DOHH2 (cell line): Measurements from ENCODE around the gene ABI3.

Experiments used
- H3F3A ChIP-seq: fragments of 200-600 bp; sonication (generic), shearing (Covaris generic); 2 replicates; pipeline ENCODE4 v1.6.0; 2016; ENCODE audit warnings: antibody characterized with exemption, mild to moderate bottlenecking; ENCODE audit not compliant: control insufficient read depth, insufficient read depth
- H3K27ac ChIP-seq: fragments of 200-600 bp; sonication (generic); 2 replicates; pipeline ENCODE4 v1.5.1; 2014; ENCODE audit warnings: low read depth, mild to moderate bottlenecking, low read length, moderate library complexity
- H3K27me3 ChIP-seq: fragments of 200-600 bp; sonication (generic); 2 replicates; pipeline ENCODE4 v1.6.1; 2014; ENCODE audit warnings: mild to moderate bottlenecking, low read length, mixed read lengths; ENCODE audit not compliant: control insufficient read depth
- H3K36me3 ChIP-seq: fragments of 200-600 bp; sonication (generic); 2 replicates; pipeline ENCODE4 v1.6.1; 2014; ENCODE audit warnings: mild to moderate bottlenecking, low read length, moderate library complexity, mixed read lengths; ENCODE audit not compliant: control insufficient read depth
- H3K4me1 ChIP-seq: fragments of 200-600 bp; sonication (generic); 2 replicates; pipeline ENCODE4 v1.6.1; 2014; ENCODE audit warnings: mild to moderate bottlenecking, low read length, mixed read lengths; ENCODE audit not compliant: control insufficient read depth
- H3K4me2 ChIP-seq: fragments of 200-600 bp; sonication (generic); 2 replicates; pipeline ENCODE4 v1.6.0; 2014; ENCODE audit warnings: mild to moderate bottlenecking, low read length, moderate library complexity
- H3K4me3 ChIP-seq: fragments of 200-600 bp; sonication (generic); 2 replicates; pipeline ENCODE4 v1.5.1; 2014; ENCODE audit warnings: mild to moderate bottlenecking, low read length, mixed read lengths
- H3K79me2 ChIP-seq: fragments of 200-600 bp; sonication (generic); 2 replicates; pipeline ENCODE4 v1.6.1; 2014; ENCODE audit warnings: mild to moderate bottlenecking, low read length, mixed read lengths; ENCODE audit not compliant: control insufficient read depth
- H3K9me2 ChIP-seq: fragments of 200-600 bp; sonication (generic); replicated peaks from 2 replicates; pipeline ENCODE4 v1.6.1; 2014; ENCODE audit warnings: mild to moderate bottlenecking, low read length, mixed read lengths; ENCODE audit not compliant: control insufficient read depth
- H3K9me3 ChIP-seq: fragments of 200-600 bp; sonication (generic); 2 replicates; pipeline ENCODE4 v1.6.1; 2014; ENCODE audit warnings: antibody characterized with exemption, low read length, mixed read lengths; ENCODE audit not compliant: control insufficient read depth, insufficient read depth
- H4K20me1 ChIP-seq: fragments of 200-600 bp; sonication (generic); 2 replicates; pipeline ENCODE4 v1.6.0; 2014; ENCODE audit warnings: low read depth, mild to moderate bottlenecking, antibody characterized with exemption, low read length, moderate library complexity; ENCODE audit not compliant: control insufficient read depth, insufficient read depth
- EZH2phosphoT487 ChIP-seq: fragments of 200-600 bp; sonication (generic); IDR thresholded peaks from 2 replicates; pipeline ENCODE4 v1.6.1; 2017; ENCODE audit warnings: borderline replicate concordance, mild to moderate bottlenecking, antibody characterized with exemption, low read length, moderate library complexity, mixed read lengths
- TF ChIP-seq, protein P1 (sequence below): fragments of 200-600 bp; sonication (generic); IDR thresholded peaks from one replicate; pipeline ENCODE4 v1.5.1; 2014; ENCODE audit warnings: antibody characterized with exemption, mild to moderate bottlenecking, low read depth, low read length; ENCODE audit not compliant: poor library complexity, severe bottlenecking

ABI3 gene

DNA sequence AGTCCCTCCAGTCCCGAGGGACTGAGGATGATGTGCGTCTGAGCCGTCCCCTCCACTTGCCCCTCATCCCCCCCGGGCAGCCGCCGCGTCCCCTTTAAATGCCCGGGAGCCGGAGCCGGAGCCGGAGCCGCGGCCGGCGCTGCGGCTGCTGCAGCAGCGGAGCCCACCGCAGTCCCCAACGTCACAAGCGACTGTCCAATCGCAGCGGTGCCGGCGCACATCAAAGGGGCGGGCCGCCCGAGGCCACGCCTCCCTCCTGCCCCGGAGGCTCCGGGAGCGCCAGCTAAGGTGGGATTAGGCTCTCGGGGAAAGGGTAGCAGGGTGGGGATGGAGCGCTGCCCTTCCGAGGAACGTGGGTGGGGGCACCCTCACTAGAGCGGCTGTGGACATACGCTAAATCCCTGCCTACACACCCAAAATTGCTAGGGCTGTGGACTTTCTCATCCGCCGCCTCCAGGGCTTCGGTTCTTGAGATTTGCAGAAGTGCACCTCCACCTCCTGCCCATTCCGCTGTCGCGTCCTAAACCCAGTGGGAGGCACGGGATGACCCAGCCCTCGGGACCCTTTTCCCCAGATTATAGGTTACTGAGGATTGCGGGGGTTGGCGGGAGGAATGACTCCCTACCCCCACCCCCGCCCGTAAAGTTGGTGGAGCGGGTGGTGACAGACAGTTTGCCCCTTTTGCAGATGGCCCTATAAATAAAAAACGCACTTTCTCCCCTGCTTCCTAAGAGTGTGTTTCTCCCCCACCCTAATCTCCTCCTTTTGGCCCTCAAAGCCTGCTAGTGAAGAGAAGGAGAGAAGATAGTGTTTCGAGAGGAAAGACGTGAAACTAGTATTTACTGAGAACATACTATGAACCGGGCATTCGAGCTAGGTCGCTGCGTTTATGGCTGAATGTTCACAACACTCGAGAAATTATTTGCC is 20.4 kb downstream of the ABI3 start, which contains the start of gene PHOSPHO1:
Gene PHOSPHO1 (minus strand): TSS at position 152 of the 927 bp plus-strand sequence. CDS start 4,096 bp downstream, outside the sequence.
- 0 out of 2 replicates have a peak, but pooled peaks have one; percentile 24 for TF ChIP-seq EZH2phosphoT487
- TF ChIP-seq, protein P1, sequence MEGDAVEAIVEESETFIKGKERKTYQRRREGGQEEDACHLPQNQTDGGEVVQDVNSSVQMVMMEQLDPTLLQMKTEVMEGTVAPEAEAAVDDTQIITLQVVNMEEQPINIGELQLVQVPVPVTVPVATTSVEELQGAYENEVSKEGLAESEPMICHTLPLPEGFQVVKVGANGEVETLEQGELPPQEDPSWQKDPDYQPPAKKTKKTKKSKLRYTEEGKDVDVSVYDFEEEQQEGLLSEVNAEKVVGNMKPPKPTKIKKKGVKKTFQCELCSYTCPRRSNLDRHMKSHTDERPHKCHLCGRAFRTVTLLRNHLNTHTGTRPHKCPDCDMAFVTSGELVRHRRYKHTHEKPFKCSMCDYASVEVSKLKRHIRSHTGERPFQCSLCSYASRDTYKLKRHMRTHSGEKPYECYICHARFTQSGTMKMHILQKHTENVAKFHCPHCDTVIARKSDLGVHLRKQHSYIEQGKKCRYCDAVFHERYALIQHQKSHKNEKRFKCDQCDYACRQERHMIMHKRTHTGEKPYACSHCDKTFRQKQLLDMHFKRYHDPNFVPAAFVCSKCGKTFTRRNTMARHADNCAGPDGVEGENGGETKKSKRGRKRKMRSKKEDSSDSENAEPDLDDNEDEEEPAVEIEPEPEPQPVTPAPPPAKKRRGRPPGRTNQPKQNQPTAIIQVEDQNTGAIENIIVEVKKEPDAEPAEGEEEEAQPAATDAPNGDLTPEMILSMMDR, result no peak
- Histone ChIP-seq H3K4me2 (peak within 1 kb of the TSS; percentile 95), H3K79me2 (no peaks in the 10 kb centered on the region), H4K20me1 (no peaks in the 10 kb centered on the region), H3K9me3 (no peaks in the 10 kb centered on the region), H3K27me3 (peaks cover 40% of the 10 kb centered on the region), H3K9me2 (no peaks in the 10 kb centered on the region), H3K27ac (no peak within 1 kb of the TSS), H3F3A (no peaks in the 10 kb centered on the region), H3K4me1 (peaks cover 17% of the 10 kb centered on the region), H3K4me3 (peak within 1 kb of the TSS; percentile 82), H3K36me3 (no peaks in the 10 kb centered on the region)

DNA sequence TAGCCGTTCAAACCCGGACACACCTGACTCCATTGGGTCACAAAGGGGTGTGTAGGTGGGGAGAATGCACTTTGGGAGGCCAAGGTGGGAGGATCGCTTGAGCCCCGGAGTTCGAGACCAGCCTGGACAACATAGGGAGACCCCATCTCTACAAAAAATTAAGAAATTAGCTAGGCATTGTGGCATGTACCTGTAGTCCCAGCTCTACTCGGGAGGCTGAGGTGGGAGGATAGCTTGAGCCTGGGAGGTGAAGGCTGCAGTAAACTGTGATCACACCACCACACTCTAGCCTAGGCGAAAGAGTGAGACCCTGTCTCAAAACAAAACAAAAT is 21.0 kb downstream of the ABI3 start:
- no peaks in the 10 kb centered on the region for H3K36me3 ChIP-seq
- peaks cover 40% of the 10 kb centered on the region for H3K27me3 ChIP-seq
- TF ChIP-seq EZH2phosphoT487, result no peak
- TF ChIP-seq, protein P1, result no peak
- peak overlapping the region; percentile 82 for H3K4me3 ChIP-seq
- H3K9me3 ChIP-seq, result no peaks in the 10 kb centered on the region
- no peaks in the 10 kb centered on the region for H4K20me1 ChIP-seq
- peak overlapping the region; percentile 95 for H3K4me2 ChIP-seq
- peaks cover 17% of the 10 kb centered on the region for H3K4me1 ChIP-seq
- no peak overlapping the region for H3K27ac ChIP-seq
- no peaks in the 10 kb centered on the region for H3F3A ChIP-seq
- H3K79me2 ChIP-seq, result no peaks in the 10 kb centered on the region
- H3K9me2 ChIP-seq, result no peaks in the 10 kb centered on the region

DNA sequence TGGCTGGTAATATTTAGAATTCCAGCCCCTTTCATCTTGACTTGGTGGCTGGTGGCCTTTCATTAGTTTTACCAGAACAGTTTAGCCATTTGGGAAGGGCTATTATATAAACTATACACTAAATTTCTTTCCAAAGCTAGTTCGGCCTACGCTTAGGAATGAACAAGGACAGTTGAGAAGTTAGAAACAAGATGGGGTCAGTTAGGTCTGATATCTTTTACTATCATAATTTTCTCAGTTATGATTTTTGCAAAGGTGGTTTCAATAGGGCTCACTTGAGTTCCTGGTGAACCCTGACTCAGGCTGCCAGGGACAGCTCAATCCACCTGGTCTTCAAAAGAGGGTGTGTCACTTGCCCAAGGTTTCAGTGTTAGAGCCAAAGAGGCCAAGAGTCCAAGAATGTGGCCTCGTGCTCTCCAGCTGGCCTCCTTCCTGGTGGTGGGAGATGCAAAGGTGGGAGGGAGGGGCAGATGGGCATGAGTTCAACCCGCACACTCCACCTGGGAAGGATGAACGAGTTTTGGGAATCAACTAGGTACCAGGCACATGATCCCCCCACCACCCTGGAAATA is 24.1 kb downstream of the ABI3 start:
- Histone ChIP-seq H3K9me2 (no peaks in the 10 kb centered on the region), H3K79me2 (no peaks in the 10 kb centered on the region), H3K4me2 (no peak overlapping the region), H3K9me3 (no peaks in the 10 kb centered on the region), H4K20me1 (no peaks in the 10 kb centered on the region), H3K36me3 (no peaks in the 10 kb centered on the region), H3K4me1 (peaks cover 11% of the 10 kb centered on the region), H3K27me3 (peaks cover 30% of the 10 kb centered on the region), H3K27ac (no peak overlapping the region), H3F3A (no peaks in the 10 kb centered on the region), H3K4me3 (no peak overlapping the region)
- TF ChIP-seq, protein P1, result no peak
- TF ChIP-seq EZH2phosphoT487, result no peak
